Gastrocnemius medialis (tissue), 4 donors: Measurements from ENCODE around the gene RBM33.

Source experiments
- POLR2A ChIP-seq, 2 donors: fragments of 450-650 bp; IDR thresholded peaks; one replicate each; pipeline ENCODE4 v1.6.1; 2017; ENCODE audit warnings: antibody characterized with exemption in 2 of 2, mild to moderate bottlenecking in 2 of 2, moderate library complexity in 2 of 2
- TF ChIP-seq, protein P1 (sequence below), 5 experiments: fragments of 450-650 bp in 3 of 5; fragments of 200-600 bp in 2 of 5; sonication (generic) in 2 of 5; IDR thresholded peaks in 4 of 5; conservative IDR thresholded peaks in 1 of 5; 1 replicate in 4 of 5; 2 replicates in 1 of 5; pipeline ENCODE4 v1.5.1; 2016 to 2019; ENCODE audit warnings: antibody characterized with exemption in 5 of 5, mild to moderate bottlenecking in 3 of 5, moderate library complexity in 3 of 5

DNA sequence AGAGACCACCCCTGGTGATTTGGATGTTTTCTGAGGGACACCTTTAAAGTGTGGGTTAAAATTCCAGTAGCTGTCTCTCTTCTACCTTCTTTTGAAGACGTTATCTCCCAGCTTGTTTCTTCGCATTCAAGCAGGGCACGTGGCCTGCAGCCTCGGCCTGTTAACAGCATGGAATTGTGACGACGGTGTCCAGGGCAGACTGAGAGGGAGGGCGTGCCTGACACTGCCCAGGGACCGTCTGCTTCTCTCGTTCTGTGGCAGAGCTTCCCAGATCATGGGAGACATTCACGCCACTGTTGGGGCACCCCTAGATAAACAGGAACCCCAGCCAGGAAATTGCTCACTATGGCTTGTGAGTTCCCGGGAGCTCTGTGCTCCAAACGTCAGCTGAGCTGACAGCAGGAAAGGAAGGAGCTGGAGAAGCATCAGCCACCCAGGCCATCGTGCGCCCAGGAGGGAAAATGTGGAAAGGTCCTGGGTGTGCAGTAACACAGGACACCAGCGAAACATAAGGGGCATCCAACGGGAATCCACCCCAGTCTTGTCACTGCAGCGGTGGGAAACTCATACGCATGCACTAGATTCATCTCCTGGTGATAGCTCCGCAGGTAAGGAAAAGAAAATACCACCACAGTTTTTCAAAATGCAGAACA, 41.1 kb upstream of the RBM33 start:
- TF ChIP-seq, protein P1, sequence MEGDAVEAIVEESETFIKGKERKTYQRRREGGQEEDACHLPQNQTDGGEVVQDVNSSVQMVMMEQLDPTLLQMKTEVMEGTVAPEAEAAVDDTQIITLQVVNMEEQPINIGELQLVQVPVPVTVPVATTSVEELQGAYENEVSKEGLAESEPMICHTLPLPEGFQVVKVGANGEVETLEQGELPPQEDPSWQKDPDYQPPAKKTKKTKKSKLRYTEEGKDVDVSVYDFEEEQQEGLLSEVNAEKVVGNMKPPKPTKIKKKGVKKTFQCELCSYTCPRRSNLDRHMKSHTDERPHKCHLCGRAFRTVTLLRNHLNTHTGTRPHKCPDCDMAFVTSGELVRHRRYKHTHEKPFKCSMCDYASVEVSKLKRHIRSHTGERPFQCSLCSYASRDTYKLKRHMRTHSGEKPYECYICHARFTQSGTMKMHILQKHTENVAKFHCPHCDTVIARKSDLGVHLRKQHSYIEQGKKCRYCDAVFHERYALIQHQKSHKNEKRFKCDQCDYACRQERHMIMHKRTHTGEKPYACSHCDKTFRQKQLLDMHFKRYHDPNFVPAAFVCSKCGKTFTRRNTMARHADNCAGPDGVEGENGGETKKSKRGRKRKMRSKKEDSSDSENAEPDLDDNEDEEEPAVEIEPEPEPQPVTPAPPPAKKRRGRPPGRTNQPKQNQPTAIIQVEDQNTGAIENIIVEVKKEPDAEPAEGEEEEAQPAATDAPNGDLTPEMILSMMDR (IDR thresholded peaks at IDR 0.05 in 4 of 5, conservative IDR thresholded peaks at IDR 0.05 in 1 of 5): no peak
- TF ChIP-seq POLR2A (IDR thresholded peaks at IDR 0.05): no peak
